ENCODE results near the gene BCAN. TPM values are rescaled to one million over a fixed set of nuclear protein-coding genes. Genes with fewer than 3 reads are reported as not detected.

BCAN gene
- total RNA-seq, 1 experiment from 2014 or later, result not detected

GRCh38 chr1:156706657-156707416, 64.9 kb downstream of the BCAN start:
- H3K4me2 ChIP-seq, result no peak overlapping the region
- TF ChIP-seq, protein P1, sequence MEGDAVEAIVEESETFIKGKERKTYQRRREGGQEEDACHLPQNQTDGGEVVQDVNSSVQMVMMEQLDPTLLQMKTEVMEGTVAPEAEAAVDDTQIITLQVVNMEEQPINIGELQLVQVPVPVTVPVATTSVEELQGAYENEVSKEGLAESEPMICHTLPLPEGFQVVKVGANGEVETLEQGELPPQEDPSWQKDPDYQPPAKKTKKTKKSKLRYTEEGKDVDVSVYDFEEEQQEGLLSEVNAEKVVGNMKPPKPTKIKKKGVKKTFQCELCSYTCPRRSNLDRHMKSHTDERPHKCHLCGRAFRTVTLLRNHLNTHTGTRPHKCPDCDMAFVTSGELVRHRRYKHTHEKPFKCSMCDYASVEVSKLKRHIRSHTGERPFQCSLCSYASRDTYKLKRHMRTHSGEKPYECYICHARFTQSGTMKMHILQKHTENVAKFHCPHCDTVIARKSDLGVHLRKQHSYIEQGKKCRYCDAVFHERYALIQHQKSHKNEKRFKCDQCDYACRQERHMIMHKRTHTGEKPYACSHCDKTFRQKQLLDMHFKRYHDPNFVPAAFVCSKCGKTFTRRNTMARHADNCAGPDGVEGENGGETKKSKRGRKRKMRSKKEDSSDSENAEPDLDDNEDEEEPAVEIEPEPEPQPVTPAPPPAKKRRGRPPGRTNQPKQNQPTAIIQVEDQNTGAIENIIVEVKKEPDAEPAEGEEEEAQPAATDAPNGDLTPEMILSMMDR (conservative IDR thresholded peaks at IDR 0.05), result no peak
- no peak for TF ChIP-seq EZH2 (IDR thresholded peaks at IDR 0.05; ENCODE audit: low read depth)
- POLR2A ChIA-PET (ENCODE audit: unreplicated experiment), result interaction anchor here (0.6 to 2.3 kb wide), 3 partner anchors 14 to 34 kb away, joined by 3 to 28 read pairs (median 11); partner anchors contain the start of gene MRPL24
- no peaks in the 10 kb centered on the region for H4K20me1 ChIP-seq (ENCODE audit: insufficient read depth)
- peak in 1 of 2 experiments; percentile 25 for DNase-seq
- CTCF ChIA-PET, result interaction anchor here (0.6 to 8.4 kb wide), 3 partner anchors 17 to 48 kb away, joined by 3 to 109 read pairs (median 21); no protein-coding TSS in a partner anchor
- no peak overlapping the region for H2AFZ ChIP-seq
- H3K27me3 ChIP-seq (ENCODE audit: insufficient read depth, low read depth), result no peaks in the 10 kb centered on the region
- peaks cover 23% of the 10 kb centered on the region for H3K79me2 ChIP-seq (ENCODE audit: low read depth)
- no peaks in the 10 kb centered on the region for H3K9me2 ChIP-seq (ENCODE audit: insufficient read depth)
- intact Hi-C loops (cut with micrococcal nuclease; ENCODE audit: unreplicated experiment), result loop anchor here (1.0 kb wide), 2 partner anchors 18 to 47 kb away; no protein-coding TSS in a partner anchor
- H3K36me3 ChIP-seq (ENCODE audit: low read depth), result no peaks in the 10 kb centered on the region
- peaks cover 55% of the 10 kb centered on the region for H3K4me1 ChIP-seq (replicated peaks; ENCODE audit: insufficient read depth)
- H3F3A ChIP-seq (ENCODE audit: insufficient read depth, low read depth), result peaks cover 19% of the 10 kb centered on the region
- no TSS peak for BruUV-seq (replicated peaks)
- no peaks in the 10 kb centered on the region for H3K9me3 ChIP-seq (ENCODE audit: insufficient read depth, low read depth)
- no peak overlapping the region for H3K27ac ChIP-seq
- no peak overlapping the region for H3K4me3 ChIP-seq

DNA sequence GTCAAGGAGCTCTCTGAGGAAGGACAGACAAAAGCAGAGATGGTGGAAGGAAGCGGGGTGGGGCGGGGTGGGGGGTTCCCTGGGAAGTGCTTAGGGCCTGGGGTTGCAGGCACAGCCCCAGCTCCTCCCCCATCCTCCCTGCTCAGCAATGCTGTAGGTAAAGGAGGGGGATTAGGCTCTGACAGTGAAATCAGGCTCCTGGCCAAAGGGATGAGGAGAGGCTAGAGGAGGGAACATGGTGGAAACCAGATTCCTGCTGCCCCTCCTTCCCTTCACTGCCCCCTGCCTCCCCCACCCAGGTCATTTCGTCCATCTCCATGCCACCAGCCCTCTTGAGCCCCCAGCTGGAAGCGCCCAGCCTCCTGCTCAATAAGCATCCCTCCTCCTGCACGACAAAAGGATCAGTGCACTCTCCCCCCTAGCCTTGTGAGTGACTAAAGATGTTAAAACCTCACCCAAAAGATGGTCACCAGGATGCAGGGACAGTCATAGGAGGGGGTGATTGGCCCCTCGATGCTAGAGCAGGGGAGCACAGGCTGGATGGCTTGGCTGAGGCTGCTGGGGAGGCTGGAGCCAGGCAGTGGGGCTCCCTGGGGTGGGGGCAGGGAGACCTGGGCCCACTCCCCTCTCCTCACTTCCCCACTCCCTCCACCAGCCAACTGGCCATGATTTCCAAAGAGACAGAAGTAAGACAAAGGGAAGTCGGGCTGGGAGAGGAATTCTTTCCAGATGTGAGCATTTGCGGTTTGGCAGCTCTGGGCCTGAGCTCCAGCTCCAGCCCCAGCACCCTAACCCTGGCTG, 65.7 kb downstream of the BCAN start:
- no peak for DNase-seq
- POLR2A ChIA-PET (ENCODE audit: unreplicated experiment), result interaction anchor here (0.7 kb wide), 1 partner anchor 14 kb away, joined by 11 read pairs; no protein-coding TSS in a partner anchor
- no peak overlapping the region for H3K4me3 ChIP-seq
- no peaks in the 10 kb centered on the region for H3K9me2 ChIP-seq (ENCODE audit: insufficient read depth)
- H3K4me1 ChIP-seq (replicated peaks; ENCODE audit: insufficient read depth), result peaks cover 63% of the 10 kb centered on the region
- no peak overlapping the region for H3K27ac ChIP-seq
- CTCF ChIA-PET, result interaction anchor here (3.8 to 8.4 kb wide), 2 partner anchors 17 to 18 kb away, joined by 21 to 109 read pairs; no protein-coding TSS in a partner anchor
- peaks cover 25% of the 10 kb centered on the region for H3F3A ChIP-seq (ENCODE audit: insufficient read depth, low read depth)
- H3K79me2 ChIP-seq (ENCODE audit: low read depth), result peaks cover 21% of the 10 kb centered on the region
- H3K36me3 ChIP-seq (ENCODE audit: low read depth), result no peaks in the 10 kb centered on the region
- BruUV-seq (replicated peaks), result no TSS peak
- H3K9me3 ChIP-seq (ENCODE audit: insufficient read depth, low read depth), result no peaks in the 10 kb centered on the region
- no peak overlapping the region for H3K4me2 ChIP-seq
- no peaks in the 10 kb centered on the region for H3K27me3 ChIP-seq (ENCODE audit: insufficient read depth, low read depth)
- intact Hi-C loops (cut with micrococcal nuclease; ENCODE audit: unreplicated experiment), result no loop called here
- H2AFZ ChIP-seq, result no peak overlapping the region
- TF ChIP-seq EZH2 (IDR thresholded peaks at IDR 0.05; ENCODE audit: low read depth), result no peak
- TF ChIP-seq, protein P1 (conservative IDR thresholded peaks at IDR 0.05), result no peak
- no peaks in the 10 kb centered on the region for H4K20me1 ChIP-seq (ENCODE audit: insufficient read depth)

- no peak for TF ChIP-seq EZH2 (IDR thresholded peaks at IDR 0.05; ENCODE audit: low read depth)
- TF ChIP-seq, protein P1 (conservative IDR thresholded peaks at IDR 0.05), result no peak
- intact Hi-C loops (cut with micrococcal nuclease; ENCODE audit: unreplicated experiment), result no loop called here
- Histone ChIP-seq H3K4me3 (no peak overlapping the region), H2AFZ (no peak overlapping the region), H3K27me3 (ENCODE audit: insufficient read depth, low read depth) (no peaks in the 10 kb centered on the region), H3F3A (ENCODE audit: insufficient read depth, low read depth) (peaks cover 31% of the 10 kb centered on the region), H3K9me3 (ENCODE audit: insufficient read depth, low read depth) (no peaks in the 10 kb centered on the region), H3K9me2 (ENCODE audit: insufficient read depth) (no peaks in the 10 kb centered on the region), H3K36me3 (ENCODE audit: low read depth) (no peaks in the 10 kb centered on the region), H3K4me2 (no peak overlapping the region), H3K79me2 (ENCODE audit: low read depth) (peaks cover 15% of the 10 kb centered on the region), H4K20me1 (ENCODE audit: insufficient read depth) (no peaks in the 10 kb centered on the region), H3K4me1 (replicated peaks; ENCODE audit: insufficient read depth) (peaks cover 64% of the 10 kb centered on the region), H3K27ac (no peak overlapping the region)
- CTCF ChIA-PET, result interaction anchor here (3.8 to 8.4 kb wide), 2 partner anchors 18 kb away, joined by 21 to 109 read pairs; no protein-coding TSS in a partner anchor
- no peak for DNase-seq
- POLR2A ChIA-PET (ENCODE audit: unreplicated experiment), result no interaction called here
- no TSS peak for BruUV-seq (replicated peaks)
Measured at GRCh38 chr1:156708218-156708661, 66.3 kb downstream of the BCAN start.
